Measurements from ENCODE around the gene KY. TPM values are rescaled to one million over a fixed set of nuclear protein-coding genes. Genes with fewer than 3 reads are reported as not detected.

KY gene
- total and polyA plus RNA-seq, 12 donors: 1.3 to 21.1 (median 6.7) TPM

GRCh38 chr3:134682196-134682880, 31.5 kb upstream of the KY start:
- no peak for DNase-seq
- H3K4me1 ChIP-seq (replicated peaks in 1 of 2): no peaks in the 10 kb centered on the region
- no peak overlapping the region for H3K27ac ChIP-seq
- H3K36me3 ChIP-seq (replicated peaks in 1 of 2): no peaks in the 10 kb centered on the region
- no peak for TF ChIP-seq POLR2A (IDR thresholded peaks at IDR 0.05)
- no peak for TF ChIP-seq CTCF (IDR thresholded peaks at IDR 0.05)
- 72 to 82% (median 76%) methylated on average over 7 of the region's 7 CpGs for WGBS, 4 donors
- intact Hi-C loops (cut with DNase I): no loop called here
- no peaks in the 10 kb centered on the region for H3K9me3 ChIP-seq (replicated peaks in 1 of 3)
- no peaks in the 10 kb centered on the region for H3K27me3 ChIP-seq
- H3K4me3 ChIP-seq: no peak overlapping the region

DNA sequence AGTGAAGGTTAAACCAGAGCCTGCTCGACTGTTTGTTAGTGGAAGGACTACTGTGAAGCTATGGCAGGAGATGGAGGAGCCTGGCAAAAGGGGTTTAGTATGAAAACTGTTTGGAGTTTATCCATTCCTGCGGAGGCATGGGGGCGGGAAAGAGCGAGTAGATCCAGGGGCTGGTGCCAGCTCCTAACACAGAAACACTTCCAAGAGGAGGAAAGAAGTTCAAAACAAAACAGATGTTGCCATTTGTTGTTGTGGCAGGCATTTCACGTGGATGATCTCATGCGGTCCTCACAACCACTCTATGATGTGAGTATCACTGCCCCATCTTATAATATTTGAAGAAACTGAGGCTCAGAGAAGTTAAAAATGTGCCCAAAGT, 30.7 kb upstream of the KY start:
- WGBS, 4 donors: 87 to 90% (median 88%) methylated on average over 6 of the region's 6 CpGs
- TF ChIP-seq POLR2A (IDR thresholded peaks at IDR 0.05) (no peak), CTCF (IDR thresholded peaks at IDR 0.05) (no peak)
- Histone ChIP-seq H3K9me3 (replicated peaks in 1 of 3) (no peaks in the 10 kb centered on the region), H3K27ac (no peak overlapping the region), H3K4me3 (no peak overlapping the region), H3K36me3 (replicated peaks in 1 of 2) (no peaks in the 10 kb centered on the region), H3K27me3 (no peaks in the 10 kb centered on the region), H3K4me1 (replicated peaks in 1 of 2) (no peaks in the 10 kb centered on the region)
- no peak for DNase-seq
- intact Hi-C loops (cut with DNase I): no loop called here

GRCh38 chr3:134680796-134681521, 30.1 kb upstream of the KY start:
- Histone ChIP-seq H3K36me3 (replicated peaks in 1 of 2) (no peaks in the 10 kb centered on the region), H3K27ac (no peak overlapping the region), H3K4me1 (replicated peaks in 1 of 2) (no peaks in the 10 kb centered on the region), H3K27me3 (no peaks in the 10 kb centered on the region), H3K9me3 (replicated peaks in 1 of 3) (no peaks in the 10 kb centered on the region), H3K4me3 (no peak overlapping the region)
- intact Hi-C loops (cut with DNase I): no loop called here
- 48 to 67% (median 58%) methylated on average over 10 of the region's 10 CpGs for whole genome bisulfite sequencing, 4 donors
- TF ChIP-seq POLR2A (IDR thresholded peaks at IDR 0.05): no peak
- no peak for TF ChIP-seq CTCF (IDR thresholded peaks at IDR 0.05)
- DNase-seq: no peak

- intact Hi-C loops (cut with DNase I): loop anchor here (5.0 kb wide), 1 partner anchor 76 kb away; no protein-coding TSS in a partner anchor
- 89 to 95% (median 93%) methylated on average over 2 of the region's 2 CpGs for WGBS, 4 donors
- Histone ChIP-seq H3K9me3 (replicated peaks in 1 of 3) (peaks cover 0 to 4% (median 0%) of the 10 kb centered on the region in 3 donors), H3K4me3 (no peak overlapping the region), H3K4me1 (replicated peaks in 1 of 2) (no peaks in the 10 kb centered on the region), H3K27me3 (no peaks in the 10 kb centered on the region), H3K36me3 (replicated peaks in 1 of 2) (no peaks in the 10 kb centered on the region), H3K27ac (no peak overlapping the region)
- TF ChIP-seq CTCF (IDR thresholded peaks at IDR 0.05): no peak
- TF ChIP-seq POLR2A (IDR thresholded peaks at IDR 0.05): no peak
- DNase-seq: no peak
Measured at GRCh38 chr3:134677987-134678308, 27.1 kb upstream of the KY start.

All from adrenal gland (tissue), 12 donors.